ENCODE results near the gene GNAI3.

GRCh38 chr1:109528712-109529111, 19.7 kb upstream of the GNAI3 start:
- TF ChIP-seq CTCF (IDR thresholded peaks at IDR 0.05; ENCODE audit: low read length) (no peak), EZH2 (IDR thresholded peaks at IDR 0.05; ENCODE audit: borderline replicate concordance, low read length) (no peak)
